OCI-M2 (cell line): ENCODE data around the gene TNIP2.

Experiments used
- DNase-seq: peaks from one replicate; lab custom pipeline; 2025; ENCODE audit not compliant: unreplicated experiment; lab: John Stamatoyannopoulos, UW

Gene TNIP2

GRCh38 chr4:2755821-2756690 is at the start of gene TNIP2:
TSS of gene TNIP2 (minus strand) at chr4:2756336. CDS start at chr4:2756289, 47 bp downstream.
- no peak for DNase-seq

- DNase-seq, result no peak
These were observed 48.9 kb upstream of the TNIP2 start for GRCh38 chr4:2804973-2805501.

- DNase-seq, result no peak
These were observed 48.4 kb upstream of the TNIP2 start for GRCh38 chr4:2804449-2804972.

- DNase-seq, result no peak
These were observed 47.7 kb upstream of the TNIP2 start for GRCh38 chr4:2803624-2804448.

DNA sequence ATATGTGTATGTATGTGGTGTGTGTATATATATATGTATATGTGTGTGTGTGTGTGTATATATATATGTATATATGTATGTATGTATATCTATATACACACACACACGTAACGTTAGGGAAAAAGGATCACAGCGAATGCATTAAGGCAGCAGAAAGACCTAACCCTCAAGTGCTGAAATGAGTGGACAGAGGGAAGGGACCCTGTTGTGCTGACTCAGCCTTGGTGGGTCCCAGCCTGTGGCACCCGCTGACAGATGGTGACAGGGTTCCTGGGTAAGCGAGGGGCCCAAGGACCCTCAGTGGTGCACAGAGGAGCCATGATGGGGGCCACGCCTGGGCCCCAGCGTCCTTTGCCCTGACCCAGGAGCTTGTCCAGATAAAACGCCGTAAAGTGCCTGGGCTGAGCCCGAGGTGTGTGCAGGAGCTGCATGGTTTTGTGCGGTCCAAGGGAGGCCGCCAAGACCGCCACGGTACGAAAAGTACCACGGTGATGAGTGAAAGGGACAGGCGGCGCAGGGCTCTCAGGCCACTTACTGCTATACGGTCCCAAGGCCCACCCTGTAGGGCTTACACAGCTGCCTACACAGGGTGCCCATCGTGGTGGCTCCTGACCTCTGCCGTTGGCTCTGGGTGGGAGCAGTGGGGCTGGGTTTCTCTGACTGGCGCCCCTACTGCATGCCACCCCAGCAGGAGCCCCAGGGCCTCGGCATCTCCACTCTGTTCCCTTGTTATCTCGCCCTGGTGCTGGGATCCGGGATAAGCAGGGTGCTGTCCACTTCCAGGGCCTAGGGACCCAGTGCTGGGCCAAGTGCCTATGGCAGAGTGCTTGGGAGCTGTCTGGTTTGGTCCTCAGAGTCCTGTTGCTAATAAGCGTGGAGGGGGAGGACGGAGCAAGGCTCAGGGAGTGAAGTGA is 46.7 kb upstream of the TNIP2 start:
- no peak for DNase-seq

DNA sequence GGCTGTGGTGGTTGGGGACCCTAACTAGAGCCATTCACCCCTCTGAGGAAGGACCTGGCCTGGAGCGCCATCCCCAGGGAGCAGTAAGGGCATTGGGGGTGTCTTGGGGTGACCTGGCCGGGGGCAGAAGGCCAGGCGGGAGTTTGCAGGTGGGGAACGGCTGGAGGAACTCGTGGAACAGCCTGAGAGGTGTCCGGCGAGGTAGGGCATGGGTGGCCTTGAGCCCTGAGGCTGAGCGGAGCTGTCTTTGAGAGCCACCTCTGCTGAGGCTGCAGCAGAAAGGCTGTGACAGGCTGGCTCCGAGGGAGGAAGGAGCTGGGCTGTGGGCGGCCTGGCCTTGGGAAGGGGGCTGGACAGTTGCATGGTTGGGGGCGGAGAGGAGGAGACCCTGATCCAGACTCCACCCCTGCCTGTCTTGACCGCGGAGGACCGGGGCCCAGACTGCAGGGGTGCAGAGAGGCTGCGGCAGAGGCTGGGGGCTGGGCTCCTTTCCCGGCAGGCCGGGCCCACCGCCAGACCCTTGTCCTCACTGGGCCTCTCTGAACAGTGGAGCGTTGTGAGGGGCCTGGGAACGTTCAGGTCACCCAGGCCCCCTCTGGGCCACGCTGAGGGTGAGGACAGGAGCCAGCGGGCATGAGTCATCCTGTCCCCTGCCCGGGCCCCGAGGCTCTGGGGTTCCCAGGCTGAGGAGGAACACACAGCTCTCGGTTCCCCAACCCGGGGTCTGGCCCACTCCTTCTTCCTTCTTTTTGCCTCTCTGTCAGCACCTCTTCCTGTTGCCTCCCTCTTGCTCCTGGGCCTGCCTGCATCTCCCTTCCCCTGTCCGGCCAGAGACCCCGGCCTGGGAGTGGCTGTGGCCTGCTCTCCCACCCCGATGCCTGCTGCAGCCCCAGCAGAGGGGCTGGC is 44.8 kb upstream of the TNIP2 start:
- peak; percentile 40 for DNase-seq

DNA sequence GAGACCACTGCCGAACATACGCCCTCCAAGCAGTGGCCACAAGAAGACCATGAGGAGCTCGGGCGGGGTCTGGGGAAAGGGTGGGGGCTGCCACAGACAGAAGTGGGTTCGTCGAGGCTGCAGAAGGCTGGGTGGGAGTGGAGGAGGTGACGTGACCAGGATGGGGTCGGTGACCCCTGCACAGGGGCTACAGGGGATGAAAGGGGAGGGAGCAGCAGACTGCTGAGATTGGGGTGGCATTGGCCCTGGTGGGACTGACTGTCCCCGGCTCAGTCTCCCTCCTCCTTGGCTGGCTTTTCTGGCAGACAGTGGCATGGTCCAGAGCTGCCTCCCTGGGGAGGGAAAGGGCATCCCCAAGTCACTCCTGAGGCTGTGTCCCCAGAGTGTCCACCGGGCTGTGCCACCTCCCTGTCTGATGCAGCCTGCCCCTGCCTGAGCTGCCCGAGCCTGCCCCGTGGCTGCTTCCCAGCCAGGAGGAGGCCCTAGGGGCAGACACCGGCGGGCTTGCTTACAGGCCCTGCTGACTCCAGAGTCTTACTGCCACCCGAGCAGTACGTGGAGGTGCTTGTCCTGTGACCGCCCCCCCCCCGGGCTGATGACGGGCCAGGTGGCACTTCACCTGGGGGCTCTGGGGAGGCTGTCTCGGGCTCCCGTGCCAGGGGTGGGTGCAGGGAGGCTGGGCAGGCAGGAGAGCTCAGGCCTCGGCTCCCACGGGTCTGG is 44.0 kb upstream of the TNIP2 start:
- DNase-seq, result no peak

GRCh38 chr4:2799224-2799911 is 43.2 kb upstream of the TNIP2 start:
- DNase-seq, result no peak

DNA sequence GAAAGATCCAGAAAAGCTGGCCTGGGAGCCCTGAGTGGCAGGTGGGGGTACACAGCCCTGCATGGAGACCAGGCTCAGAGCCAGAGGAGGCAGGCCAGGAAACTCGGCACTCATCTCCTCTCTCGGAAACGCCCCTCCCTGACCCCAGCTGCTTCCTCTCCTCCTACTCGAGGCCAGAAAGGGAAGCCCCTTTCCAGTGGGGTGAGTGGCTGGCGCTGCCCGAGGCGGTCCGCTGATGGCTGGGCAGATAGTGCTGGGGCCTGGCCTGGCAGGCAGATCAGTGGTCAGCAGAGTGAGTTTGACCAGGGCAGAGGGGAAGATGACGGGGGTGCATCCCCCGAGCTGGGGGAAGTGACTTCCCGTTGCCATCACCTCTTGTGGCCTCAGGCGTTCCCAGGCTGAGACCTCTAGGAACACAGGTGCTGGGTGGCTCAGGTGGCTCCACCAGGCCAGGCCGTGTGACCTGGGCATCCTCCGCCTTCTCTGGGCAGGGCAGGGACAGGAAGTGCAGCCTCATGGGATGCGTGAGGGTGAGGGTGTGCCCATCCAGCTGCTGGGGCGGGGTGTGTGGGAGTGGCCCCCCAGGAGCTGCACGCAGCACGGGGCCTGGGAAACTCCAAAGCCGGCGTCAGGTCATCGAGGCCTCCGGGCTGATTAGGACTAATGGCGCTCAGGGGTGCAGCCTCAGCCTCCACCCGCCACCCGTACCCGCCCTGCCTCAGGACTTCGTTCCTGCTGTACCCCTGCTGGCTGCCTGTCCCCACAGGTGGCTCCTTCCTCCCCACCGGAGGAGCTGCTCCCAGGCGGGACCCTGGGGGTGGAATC is 42.5 kb upstream of the TNIP2 start:
- DNase-seq, result no peak

DNA sequence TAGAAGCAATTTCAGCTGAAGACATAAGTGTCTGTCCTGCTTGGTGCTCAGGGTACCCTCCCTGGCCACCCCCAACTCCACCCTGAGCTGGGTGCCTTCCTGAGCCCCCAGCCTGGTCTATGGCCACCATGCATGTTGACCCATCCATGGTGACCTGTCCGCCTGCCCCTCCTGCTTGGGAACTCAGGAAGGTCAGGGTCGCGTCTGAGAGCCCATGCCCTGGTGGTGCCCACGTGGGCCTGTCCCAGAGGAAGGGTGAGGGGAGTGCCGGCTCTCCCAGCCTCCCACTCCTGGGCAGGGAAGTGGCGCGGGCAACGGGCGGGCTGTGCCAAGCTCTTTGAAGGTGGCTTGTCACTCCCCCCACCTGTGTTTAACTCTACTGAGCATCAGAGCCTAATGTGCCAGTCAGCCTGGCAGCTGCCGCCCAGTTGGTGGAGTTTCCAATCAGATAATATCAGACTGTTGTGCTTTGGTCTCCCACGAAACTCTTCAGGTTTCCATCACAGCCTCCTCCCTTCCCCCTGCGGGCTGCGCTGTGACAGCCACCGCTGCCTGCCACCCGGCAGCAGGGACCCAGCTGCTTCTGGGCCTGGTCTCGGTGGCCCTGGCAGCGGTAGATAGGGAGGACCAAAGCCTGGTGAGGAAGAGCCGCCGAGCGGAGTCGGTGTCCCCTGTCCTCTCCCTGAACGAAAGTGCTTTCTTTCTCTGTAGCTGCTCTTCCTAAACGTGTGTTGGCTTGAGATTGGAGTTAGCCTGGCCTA is 41.6 kb upstream of the TNIP2 start:
- no peak for DNase-seq

DNA sequence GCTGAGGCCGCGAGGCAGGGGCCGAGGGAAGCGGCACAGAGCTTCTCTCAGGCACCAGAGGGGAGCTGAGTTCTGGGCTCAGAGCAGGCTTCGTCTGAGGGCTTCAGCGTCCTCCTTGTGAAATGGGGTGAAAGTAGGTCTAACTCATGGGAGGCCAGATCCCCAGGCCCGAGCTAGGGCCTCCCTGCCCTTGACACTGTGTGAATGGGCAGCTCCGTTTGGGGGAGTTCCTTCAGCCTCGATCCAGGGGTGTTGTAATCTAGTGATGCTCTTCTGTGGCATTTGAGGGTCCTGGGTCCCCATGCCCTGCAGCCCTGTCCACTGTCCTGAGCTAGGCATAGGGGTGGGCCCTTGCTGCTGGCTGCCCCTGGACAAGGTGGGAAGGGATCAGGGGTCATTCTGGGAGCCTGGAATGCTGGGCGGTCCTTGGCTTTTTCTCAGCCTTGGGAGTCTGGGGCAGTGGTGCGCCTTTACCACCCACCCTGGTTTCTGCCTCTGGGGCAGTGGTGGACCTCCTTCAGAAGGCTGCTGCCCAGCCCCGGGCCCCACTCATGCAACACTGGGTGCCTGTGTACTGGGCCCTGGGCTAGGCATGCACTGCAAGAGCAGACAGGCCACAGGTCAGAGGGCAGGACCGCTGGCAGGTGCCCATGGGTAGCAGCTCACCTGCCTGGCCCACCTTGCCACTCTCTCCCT is 40.9 kb upstream of the TNIP2 start:
- DNase-seq, result no peak

- DNase-seq, result no peak
These were observed 40.0 kb upstream of the TNIP2 start for GRCh38 chr4:2795893-2796848.

DNA sequence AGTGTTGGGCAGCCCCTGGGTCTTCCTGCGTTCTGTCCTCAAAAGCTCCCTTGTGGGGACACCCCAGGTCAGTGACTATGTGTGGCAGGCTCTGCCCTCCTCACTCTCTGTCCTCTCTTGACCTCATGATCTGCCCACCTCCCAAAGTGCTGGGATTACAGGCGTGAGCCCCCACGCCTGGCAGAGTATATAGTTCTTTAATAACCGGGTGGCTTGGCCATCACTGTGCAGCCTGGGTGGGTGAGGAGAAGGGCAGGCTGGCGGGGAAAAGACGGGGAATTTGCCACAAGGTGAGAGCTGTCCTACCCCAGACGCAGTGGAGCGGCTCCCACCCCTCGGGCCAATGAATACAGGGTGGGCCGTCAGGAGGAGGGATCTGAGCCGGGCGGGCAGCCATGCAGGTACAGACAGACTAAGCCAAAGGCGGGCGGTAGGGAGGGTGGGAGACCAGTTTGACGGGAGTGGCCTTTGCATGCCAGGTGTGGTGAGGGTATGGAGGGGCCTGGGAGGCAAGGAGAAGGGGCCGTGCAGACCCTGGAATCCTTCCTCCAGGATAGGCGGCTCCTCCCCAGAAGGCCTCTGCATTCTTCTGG is 39.3 kb upstream of the TNIP2 start:
- DNase-seq, result no peak

GRCh38 chr4:2794486-2795299 is 38.6 kb upstream of the TNIP2 start:
- no peak for DNase-seq
